ENCODE measurements around the gene SIX2. TPM values are rescaled to one million over a fixed set of nuclear protein-coding genes. Genes with fewer than 3 reads are reported as not detected.

Gene SIX2
- total RNA-seq, 2 experiments from 2014 or later, result not detected

GRCh38 chr2:44975571-44976450 lies 33.4 kb downstream of the SIX2 start:
- Mint-ChIP-seq H3K4me3 (peak overlapping the region; percentile 24), H3K4me1 (ENCODE audit: low read depth) (peaks cover 4% of the 10 kb centered on the region), H3K9me3 (no peaks in the 10 kb centered on the region), H3K27ac (no peak overlapping the region), H3K27me3 (peaks cover 1% of the 10 kb centered on the region), H3K36me3 (ENCODE audit: low read depth) (no peaks in the 10 kb centered on the region)
- ChIA-PET POLR2A (no interaction called here), CTCF (interaction anchor here (0.6 kb wide), 1 partner anchor 247 kb away, joined by 3 read pairs; no protein-coding TSS in a partner anchor)
- intact Hi-C loops (cut with micrococcal nuclease), result no loop called here
- no peak for ATAC-seq
- TF ChIP-seq CTCF (IDR thresholded peaks at IDR 0.05), result no peak
- DNase-seq, result peak; percentile 17

GRCh38 chr2:44974064-44974715 lies 35.1 kb downstream of the SIX2 start:
- Mint-ChIP-seq H3K4me3 (no peak overlapping the region), H3K9me3 (no peaks in the 10 kb centered on the region), H3K4me1 (ENCODE audit: low read depth) (peaks cover 4% of the 10 kb centered on the region), H3K36me3 (ENCODE audit: low read depth) (no peaks in the 10 kb centered on the region), H3K27me3 (peaks cover 1% of the 10 kb centered on the region), H3K27ac (no peak overlapping the region)
- ChIA-PET CTCF (interaction anchor here (1.5 to 3.4 kb wide), 3 partner anchors 8 to 495 kb away, joined by 4 to 19 read pairs (median 14); no protein-coding TSS in a partner anchor), POLR2A (no interaction called here)
- intact Hi-C loops (cut with micrococcal nuclease), result no loop called here
- peak; percentile 32 for TF ChIP-seq CTCF (IDR thresholded peaks at IDR 0.05)
- DNase-seq, result no peak
- ATAC-seq, result no peak

- CTCF ChIA-PET, result interaction anchor here (1.1 to 3.4 kb wide), 5 partner anchors 8 to 522 kb away, joined by 4 to 19 read pairs (median 7); no protein-coding TSS in a partner anchor
- no peak for ATAC-seq
- intact Hi-C loops (cut with micrococcal nuclease), result no loop called here
- peaks cover 4% of the 10 kb centered on the region for H3K4me1 Mint-ChIP-seq (ENCODE audit: low read depth)
- H3K27ac Mint-ChIP-seq, result no peak overlapping the region
- POLR2A ChIA-PET, result interaction anchor here (0.6 to 1.1 kb wide), 2 partner anchors 9 to 652 kb away, joined by 3 to 4 read pairs; no protein-coding TSS in a partner anchor
- TF ChIP-seq CTCF (IDR thresholded peaks at IDR 0.05), result no peak
- no peaks in the 10 kb centered on the region for H3K9me3 Mint-ChIP-seq
- no peak for DNase-seq
- H3K36me3 Mint-ChIP-seq (ENCODE audit: low read depth), result no peaks in the 10 kb centered on the region
- H3K27me3 Mint-ChIP-seq, result peaks cover 1% of the 10 kb centered on the region
- peak overlapping the region; percentile 15 for H3K4me3 Mint-ChIP-seq
Measured at GRCh38 chr2:44972771-44973535, 36.3 kb downstream of the SIX2 start.

GRCh38 chr2:44970846-44971450 lies 38.3 kb downstream of the SIX2 start:
- ChIA-PET CTCF (interaction anchor here (1.0 to 2.6 kb wide), 5 partner anchors 10 to 450 kb away, joined by 3 to 13 read pairs (median 3); no protein-coding TSS in a partner anchor), POLR2A (no interaction called here)
- H3K36me3 Mint-ChIP-seq (ENCODE audit: low read depth), result no peaks in the 10 kb centered on the region
- H3K9me3 Mint-ChIP-seq, result no peaks in the 10 kb centered on the region
- ATAC-seq (no peak), DNase-seq (no peak)
- no peak overlapping the region for H3K27ac Mint-ChIP-seq
- no peak for TF ChIP-seq CTCF (IDR thresholded peaks at IDR 0.05)
- H3K4me3 Mint-ChIP-seq, result no peak overlapping the region
- H3K4me1 Mint-ChIP-seq (ENCODE audit: low read depth), result peaks cover 4% of the 10 kb centered on the region
- no peaks in the 10 kb centered on the region for H3K27me3 Mint-ChIP-seq
- intact Hi-C loops (cut with micrococcal nuclease), result no loop called here

All from activated CD8-positive, alpha-beta T cell treated with anti-CD3 and anti-CD28 coated beads for 36 hours (primary cell).